ENCODE measurements around the gene PRKCA.

The PRKCA gene

DNA sequence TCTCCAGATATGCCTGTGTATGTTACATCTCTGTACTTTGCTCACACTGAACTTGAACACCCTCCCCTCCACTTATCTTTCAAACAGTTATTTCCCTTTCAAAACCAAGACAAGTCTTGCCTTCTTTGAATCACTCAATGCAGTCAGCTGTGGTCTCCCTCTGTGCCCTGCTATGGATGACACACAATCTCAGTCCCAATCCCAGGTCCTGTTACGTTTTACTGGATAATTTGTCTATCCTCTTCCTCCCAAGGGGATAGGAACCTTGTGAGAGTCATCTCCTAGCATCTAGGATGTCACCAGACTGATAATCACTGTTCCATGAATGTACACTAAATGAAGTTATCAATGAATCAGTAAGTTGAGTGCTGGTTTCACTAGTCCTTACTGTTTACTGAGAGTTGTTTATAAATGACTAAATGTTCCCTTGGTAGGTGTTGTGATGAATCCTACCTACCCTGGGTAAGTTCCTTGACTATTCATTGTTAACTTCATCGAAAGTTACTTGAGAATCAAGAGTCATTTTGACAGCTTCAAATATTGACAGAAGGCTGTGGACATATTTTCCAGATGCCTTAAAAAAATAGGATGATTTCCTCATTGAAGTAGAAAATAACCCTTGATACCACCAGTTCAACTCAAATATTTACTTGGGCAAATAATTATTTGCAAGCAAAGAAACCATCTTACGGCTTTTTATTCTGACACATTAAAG, 244.9 kb downstream of the PRKCA start:
- no peak for DNase-seq (ENCODE audit: low read depth)

DNA sequence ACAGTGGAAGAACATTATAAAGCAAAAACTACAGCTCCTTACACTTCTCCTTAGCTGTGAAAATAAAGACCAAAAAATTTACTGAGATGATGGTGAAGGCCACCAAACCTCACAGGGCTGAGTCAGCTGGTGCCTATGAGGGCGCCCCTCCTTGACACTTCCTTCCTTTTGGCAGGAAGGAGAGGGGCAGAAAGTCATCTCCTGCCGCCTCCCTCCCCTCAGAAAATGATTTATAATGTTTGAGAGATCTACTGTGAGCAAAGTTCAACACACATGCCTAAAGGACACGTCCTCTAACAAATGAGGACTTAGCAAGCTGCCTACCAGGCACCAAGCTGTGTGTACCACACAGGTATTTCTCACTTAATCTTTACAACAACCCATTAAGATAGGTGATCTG, 245.7 kb downstream of the PRKCA start:
- no peak for DNase-seq (ENCODE audit: low read depth)

DNA sequence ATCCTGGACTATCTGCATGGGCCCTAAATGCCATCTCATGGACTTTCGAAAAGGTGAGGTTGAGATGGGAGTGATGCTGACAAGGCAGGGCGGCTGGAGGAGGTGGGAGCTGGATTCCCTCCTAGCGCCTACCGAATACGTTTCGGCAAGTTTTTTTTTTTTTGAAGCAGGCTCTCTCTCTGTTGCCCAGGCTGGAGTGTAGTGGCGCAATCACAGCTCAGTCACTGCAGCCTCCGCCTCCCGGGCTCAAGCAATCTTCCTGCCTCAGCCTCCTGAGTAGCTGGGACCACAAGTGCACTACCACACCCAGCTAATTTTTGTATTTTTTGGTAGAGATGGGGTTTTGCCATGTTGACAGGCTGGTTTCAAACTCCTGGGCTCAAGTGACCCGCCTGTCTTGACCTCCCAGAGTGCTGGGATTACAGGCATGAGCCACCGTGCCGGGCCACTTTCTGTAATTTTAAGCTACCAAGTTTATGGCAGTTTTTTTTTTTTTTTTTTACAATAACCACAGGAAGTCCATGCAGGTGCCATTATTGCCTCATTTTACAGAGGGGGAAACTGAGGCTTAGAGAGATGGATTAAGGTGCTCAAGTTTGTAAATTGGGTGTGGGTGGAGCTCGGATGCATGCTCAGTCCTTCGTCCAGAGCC, 246.4 kb downstream of the PRKCA start:
- DNase-seq (ENCODE audit: low read depth) = no peak

DNA sequence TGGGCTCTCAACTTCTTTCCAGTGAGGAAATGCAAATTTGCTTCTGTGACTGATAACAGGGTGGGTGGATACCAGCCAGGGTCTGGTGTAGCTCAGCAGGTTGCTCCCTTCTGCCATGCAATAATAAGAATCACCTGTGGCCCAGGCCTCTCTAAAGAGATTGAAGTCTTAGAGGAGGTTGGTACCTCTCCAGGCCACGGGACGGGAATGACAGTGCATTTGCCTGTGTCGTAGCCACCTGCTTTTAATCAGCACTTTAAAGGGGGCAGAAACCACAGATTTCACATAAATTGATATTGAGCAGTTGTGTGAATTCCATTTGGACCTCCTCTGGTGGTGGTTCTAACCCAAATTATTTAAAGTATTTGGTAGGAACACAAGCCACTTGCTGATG, 246.9 kb downstream of the PRKCA start:
- DNase-seq (ENCODE audit: low read depth) = no peak

DNA sequence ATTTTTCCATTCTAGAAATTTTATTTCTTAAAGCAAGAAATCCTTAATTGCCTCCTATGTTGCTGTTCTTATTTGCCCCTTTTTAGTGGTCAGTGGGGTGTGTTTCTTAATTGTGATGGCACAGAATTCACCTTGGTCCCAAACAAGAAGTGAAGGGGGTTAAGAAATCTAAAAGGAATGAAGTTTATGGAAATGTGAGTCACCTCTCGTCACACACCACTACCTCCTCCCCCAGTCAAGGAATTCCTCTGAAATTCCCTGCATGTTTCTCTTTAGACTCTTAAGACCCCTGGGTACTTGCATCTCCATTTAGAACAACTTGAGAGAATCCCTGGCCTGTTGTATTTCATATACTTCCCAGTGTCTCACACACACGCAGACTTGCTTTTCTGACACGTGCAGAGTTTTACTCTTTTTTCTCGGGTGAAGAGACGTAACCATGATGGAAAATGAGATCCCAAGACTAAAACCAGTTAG, 247.4 kb downstream of the PRKCA start:
- DNase-seq (ENCODE audit: low read depth) = no peak

DNA sequence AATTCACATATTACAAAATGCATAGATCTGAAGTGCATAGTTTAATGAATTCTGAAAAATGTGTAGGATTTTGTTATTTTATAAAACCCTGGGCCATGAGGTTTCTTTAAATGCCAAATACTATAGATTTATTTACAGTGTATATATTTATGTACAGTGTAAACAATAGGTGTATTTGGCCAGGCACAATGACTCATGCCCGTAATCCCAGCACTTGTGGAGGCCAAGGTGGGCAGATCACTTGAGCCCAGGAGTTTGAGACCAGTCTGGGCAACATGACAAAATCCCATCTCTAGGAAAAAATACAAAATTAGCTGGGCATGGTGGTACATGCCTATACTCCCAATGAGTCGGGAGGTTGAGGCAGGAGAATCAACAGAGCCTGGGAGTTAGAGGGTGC, 249.4 kb downstream of the PRKCA start:
- DNase-seq (ENCODE audit: low read depth) = no peak

DNA sequence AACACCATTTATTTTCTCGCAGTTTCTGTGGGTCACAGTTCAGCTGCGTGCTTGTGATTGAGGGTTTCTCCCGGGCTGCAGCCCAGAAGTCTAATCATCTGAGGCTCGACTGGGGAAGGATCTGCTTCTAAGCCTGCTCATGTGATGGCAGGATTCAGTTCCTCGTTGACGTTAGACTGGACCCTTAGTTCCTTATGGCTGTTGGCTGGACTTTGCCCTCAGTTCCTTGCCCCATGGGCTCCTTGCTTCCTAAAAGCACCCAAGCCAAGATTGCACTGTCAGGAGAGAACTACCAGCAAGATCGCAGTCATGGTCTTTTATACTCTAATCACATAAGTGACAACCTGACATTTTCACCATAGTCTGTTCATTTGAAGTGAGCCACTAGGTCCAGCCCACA, 250.0 kb downstream of the PRKCA start:
- no peak for DNase-seq (ENCODE audit: low read depth)

DNA sequence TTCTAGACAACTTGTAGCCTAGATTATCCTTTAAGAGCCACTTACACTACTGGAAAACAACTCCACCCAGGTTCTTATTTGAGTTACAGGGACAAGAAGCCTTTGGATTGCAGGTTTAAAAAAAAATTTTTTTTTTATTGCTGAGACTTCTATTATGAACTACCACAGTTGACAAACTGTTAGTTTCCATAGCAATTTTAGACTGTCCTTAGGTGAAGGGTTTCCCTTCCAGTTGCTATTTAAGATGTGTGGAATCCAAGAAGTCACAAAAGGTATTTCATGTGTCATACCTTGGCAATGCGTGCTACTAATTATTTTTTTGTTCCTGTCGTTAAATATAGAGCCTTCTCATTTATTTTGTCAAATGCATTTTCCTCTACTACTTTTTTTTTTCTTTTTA, 253.2 kb downstream of the PRKCA start:
- DNase-seq (ENCODE audit: low read depth) = no peak

DNA sequence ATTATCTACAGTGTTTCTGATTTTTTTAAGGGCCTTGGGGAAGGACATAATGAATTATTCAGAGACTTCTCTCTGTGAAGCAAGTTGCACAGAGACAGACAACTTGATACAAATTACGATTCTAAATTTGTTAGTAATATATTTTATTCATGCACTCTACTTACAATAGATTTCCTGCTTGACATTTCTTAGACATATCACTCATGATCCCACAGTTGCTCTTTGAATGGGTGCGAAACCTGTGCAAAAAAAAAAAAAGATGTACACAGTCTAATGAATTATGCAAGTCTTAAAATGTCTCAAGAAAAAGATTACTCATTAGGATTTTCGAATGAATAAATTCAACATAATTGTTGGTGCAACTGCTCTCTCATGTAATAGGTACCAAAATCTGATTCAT, 254.8 kb downstream of the PRKCA start:
- no peak for DNase-seq (ENCODE audit: low read depth)

DNA sequence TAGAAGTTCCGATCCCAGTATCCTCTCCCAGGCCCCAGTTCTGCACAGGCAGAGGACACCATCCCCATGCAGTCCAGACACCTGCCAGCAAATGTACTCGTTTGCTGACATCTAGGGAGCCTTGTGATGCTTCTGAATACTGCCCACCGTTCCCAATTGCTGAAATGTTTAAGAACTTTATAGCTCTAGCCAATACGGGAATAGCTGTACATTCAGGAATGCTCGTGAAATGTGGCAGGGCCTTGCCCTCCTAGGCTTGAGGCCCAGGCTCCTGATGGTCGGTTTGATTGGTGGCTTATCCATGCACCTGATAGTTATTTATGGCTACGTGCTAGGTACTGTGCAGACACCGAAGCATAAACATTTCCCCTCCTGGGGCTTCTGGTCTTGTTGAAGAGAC, 255.5 kb downstream of the PRKCA start:
- no peak for DNase-seq (ENCODE audit: low read depth)

DNA sequence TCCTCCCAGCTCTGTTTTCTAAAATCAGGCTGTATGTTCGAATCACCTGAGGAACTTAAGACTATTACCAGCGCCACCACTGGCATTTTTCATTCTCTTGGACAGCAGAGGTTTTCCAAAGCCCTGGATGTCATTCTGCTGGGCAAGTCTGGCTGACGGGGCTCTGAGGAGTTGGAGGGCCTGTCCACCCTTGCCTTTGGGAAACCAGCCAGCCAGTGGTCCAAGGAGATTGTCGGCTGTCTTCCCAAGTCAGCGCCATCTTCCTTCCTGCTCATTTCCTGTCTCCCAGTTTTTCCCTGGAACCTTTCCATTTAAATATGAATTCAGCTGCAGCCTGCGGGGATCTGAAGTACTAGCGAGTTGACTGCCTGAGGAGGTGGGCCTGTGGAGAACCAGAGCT, 258.3 kb downstream of the PRKCA start:
- DNase-seq (ENCODE audit: low read depth) = no peak

DNA sequence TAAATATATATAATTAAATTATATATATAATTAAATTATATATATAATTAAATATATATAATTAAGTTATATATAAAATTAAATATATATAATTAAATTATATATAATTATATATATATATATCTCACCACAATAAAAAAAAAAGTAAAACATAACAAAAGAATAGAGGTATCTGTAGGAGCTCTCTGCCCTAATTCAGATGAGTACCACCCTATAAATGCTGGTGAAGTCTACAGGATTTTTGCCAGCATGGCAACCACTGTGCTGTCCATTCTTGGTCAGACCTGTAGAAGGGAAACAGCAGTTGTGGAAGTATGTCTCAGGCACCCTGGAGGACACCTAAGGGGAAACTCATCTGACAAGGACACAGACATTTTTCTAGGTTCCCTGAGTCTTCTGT, 259.7 kb downstream of the PRKCA start:
- DNase-seq (ENCODE audit: low read depth) = no peak

DNA sequence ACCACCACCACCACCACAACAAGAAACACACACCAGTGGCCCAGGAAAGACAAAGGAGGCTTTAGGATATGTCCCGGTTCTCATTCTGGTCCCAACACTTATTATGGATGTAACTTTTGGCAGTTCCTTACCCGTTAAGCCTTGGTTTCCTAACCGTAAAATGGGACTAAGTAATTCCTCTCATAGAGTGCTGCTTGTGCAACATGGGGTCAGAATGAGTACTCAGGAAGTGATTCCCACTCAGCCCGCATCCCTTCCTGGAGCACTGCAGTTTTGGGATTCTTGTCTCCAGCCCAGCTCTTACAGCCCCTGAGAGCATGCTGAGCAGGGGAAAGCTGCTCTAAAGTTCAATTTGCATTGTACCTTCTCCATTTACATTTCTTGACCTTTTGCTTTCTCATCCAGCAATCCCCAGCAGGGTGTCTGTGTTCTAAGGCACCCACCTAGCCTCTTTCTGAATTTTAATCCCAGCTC, 262.6 kb downstream of the PRKCA start:
- DNase-seq (ENCODE audit: low read depth) = no peak

DNA sequence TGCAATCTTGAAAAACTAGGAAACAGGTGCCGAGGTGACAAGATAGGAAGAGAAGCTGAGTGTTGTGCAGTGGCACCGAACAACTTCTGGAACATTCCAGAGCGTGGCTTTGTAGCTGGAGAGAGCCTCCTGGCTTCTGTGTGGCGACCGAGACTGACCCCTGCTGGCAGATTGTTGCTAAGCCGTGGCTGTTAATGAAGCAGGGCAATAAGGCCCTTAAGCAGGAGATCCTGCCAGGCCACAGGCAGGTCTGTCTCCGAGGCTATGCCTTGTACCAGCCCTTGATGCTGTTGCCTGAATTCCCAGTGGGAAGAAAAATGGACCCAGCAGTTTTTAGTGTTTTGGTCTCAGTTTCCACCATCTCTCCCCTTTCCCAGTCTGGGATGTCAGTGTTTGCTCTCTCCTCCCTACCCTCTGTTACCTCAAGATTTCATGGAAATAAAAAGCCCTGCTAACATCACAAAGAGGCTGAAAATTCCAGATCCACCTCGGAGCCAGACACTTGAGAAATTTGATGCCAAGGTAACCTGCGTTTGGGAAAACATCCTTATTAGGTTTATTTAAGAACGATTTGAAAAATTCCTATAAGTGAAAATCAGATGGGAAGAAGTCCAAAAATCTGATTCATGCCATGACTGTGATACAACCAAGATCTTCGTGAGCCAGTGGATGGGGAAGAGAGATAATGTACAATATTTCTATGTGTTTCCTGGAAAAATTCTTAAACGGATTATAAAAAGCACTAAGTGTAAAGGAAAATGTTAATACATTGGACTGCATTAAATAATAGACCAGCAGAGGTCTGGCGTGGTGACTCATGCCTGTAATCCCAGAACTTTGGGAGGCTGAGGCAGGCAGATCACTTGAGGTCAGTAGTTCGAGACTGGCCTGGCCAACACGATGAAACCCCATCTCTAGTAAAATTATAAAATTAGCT, 265.1 kb downstream of the PRKCA start:
- peak; percentile 80 for DNase-seq (ENCODE audit: low read depth)

DNA sequence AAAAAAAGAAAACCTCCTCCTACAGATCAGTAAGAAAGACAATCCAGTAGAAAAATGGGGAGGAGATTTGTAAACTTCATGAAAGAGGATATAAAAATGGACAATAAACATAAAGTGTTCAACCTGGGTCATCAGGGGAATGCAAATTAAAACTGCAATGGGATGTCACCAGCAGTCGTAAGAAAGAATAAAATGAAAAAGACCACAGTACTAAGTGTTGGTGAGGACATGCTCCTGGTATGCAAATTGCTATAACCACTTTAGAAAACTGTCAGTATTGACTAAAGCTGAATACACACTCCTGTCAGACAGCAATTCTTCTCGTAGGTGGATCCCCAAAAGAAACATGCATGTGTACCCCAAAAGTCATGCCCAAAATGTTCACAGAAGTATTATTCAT, 267.2 kb downstream of the PRKCA start:
- no peak for DNase-seq (ENCODE audit: low read depth)

DNA sequence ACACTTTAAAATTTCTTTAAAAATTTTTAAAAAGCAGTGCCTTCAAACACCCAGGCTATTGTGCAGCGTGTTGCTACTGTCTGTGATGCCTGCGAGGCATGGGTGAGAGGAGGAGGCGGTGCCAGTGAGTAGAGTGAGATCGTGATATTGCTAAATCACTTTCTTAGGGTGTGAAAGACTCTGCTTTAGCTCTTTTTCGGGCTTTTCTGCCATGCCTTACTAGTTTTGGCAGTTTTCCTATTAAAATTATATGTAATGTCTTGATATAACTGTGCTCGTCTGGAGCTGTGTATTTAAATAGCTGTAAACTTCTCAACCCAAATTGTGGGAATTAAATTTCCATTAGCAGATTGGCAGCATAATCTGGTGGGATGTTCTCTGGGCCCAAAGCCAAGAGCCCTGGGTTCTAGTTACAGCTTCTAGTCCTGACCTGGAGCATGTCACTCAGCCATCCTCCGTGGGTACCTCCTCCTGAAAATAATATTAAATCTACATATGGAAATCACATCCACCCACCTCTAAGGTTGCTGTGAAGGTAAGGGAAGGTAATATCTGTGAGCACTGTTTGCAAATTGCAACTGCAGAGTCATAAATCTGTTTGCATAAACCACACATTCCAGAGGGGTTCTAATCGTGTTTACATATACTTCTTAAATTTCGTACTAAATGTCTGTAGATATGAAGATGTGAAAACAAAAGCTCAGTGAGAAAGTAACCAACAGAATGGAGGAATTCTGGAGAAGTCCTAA, 268.2 kb downstream of the PRKCA start:
- DNase-seq (ENCODE audit: low read depth) = no peak

DNA sequence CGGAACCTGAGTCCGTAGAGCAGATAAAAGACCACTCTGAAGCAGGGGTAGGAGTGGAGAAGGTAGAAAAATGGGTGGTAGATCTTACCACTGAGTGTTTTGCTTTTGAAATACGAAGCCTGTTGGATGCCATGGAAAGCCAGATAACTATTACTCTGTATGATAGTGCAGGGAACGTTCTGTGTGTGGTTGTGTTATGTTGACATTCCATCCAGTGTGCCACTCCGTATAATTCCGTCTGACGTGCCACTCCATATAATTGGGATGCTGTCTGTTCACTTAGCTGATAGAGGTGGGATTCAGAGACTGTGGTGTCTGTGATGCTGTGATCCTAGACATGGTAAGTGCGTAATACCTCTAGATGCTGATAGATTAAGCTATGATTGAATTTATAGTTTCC, 269.3 kb downstream of the PRKCA start:
- DNase-seq (ENCODE audit: low read depth) = no peak

DNA sequence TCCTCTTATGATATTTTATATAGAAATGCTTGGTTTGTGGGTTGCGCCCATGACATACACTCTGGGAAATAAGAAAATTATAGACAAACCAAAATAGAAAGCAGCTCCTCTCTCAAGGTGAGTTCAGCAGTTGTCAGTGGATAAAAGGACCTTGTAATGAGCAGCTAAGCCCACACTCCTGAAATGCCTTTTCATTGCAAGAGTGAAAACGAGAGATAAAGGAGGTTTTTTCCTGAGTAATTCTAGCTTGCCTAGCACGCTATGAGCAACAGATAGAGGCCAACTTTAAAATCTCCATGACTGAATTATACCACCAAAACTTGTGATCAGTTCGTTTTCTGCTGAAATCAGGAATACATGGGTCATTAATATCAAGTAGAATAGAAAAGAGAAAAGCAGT, 270.7 kb downstream of the PRKCA start:
- DNase-seq (ENCODE audit: low read depth) = no peak

DNA sequence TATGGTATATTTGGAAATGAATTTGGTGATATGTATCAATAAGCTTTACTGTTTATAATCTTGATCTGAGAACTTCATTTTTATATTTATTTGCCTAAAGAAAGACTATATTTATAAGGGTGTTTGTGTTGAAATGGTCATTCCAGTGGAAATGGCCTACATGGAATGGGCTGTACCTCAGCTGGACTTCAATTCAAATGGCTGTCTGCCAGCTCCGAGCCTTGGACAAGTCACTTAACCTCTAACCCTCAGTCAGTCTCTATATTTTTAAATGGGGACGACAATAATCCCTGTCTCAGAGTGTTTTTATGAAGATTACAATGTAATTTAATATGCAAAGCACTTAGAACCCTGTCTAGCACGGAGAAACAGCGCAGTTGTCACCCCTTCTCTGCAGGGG, 271.7 kb downstream of the PRKCA start:
- no peak for DNase-seq (ENCODE audit: low read depth)

DNA sequence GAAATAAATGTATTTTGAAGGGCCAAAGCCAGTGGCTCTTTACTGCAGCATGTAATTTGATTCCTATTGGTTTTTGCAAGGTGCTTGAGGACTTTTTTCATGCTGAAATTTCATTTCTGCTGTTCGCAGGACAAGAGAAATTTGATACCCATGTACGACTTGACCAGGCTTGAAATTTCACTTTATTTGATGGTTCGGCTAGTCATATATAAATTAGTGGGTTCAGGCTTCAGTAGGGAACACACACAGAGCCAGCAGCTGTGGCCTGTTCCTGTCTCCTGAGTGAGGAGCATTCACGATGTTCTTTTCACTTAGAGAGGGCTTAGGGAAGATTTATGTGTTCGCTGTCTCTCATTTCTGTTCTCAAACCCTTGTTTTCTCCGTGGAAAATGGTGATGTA, 274.1 kb downstream of the PRKCA start:
- no peak for DNase-seq (ENCODE audit: low read depth)

DNA sequence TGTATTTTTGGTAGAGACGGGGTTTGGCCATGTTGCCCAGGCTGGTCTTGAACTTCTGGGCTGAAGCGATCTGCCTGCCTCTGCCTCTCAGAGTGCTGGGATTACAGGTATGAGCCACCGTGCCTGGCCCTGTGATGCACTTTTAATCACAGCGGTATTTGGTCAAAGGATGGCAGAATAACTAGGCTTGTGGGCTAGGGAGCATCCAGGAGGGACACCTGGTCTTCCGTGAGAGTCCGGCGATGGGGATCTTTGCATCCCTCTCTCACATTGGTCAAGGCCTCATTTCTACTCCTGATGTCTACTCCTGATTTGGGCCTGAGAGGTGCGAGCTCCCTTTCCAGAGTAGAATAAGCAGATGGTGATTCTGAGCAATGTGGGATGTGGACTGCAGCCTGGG, 274.6 kb downstream of the PRKCA start:
- no peak for DNase-seq (ENCODE audit: low read depth)
